ENCODE measurements around the gene ATG4A.

The ATG4A gene

GRCh38 chrX:108091264-108091877, at the start of gene ATG4A, which contains the start of gene PSMD10:
ATG4A (plus strand) TSS chrX:108091778; CDS start chrX:108091827, 49 bp downstream.
PSMD10 (minus strand) TSS chrX:108091542; CDS start chrX:108091520, 22 bp downstream.
- DNase-seq, result peak; percentile 92

- DNase-seq, result no peak
These were observed 46.9 kb upstream of the ATG4A start, which contains the start of gene VSIG1 for GRCh38 chrX:108044554-108045256. VSIG1 (plus strand) TSS chrX:108045065; CDS start chrX:108045131, 66 bp downstream.

GRCh38 chrX:108049649-108050048, 41.9 kb upstream of the ATG4A start:
- no peak for DNase-seq

- no peak for DNase-seq
These were observed 38.4 kb upstream of the ATG4A start for GRCh38 chrX:108053218-108053617.

- DNase-seq, result no peak
These were observed 36.0 kb upstream of the ATG4A start for GRCh38 chrX:108055546-108055945.

- DNase-seq, result no peak
These were observed 31.8 kb upstream of the ATG4A start for GRCh38 chrX:108059801-108060200.

- no peak for DNase-seq
These were observed 27.6 kb upstream of the ATG4A start for GRCh38 chrX:108064001-108064400.

GRCh38 chrX:108064613-108065012, 27.0 kb upstream of the ATG4A start:
- no peak for DNase-seq

GRCh38 chrX:108068121-108068520, 23.5 kb upstream of the ATG4A start:
- no peak for DNase-seq

- no peak for DNase-seq
These were observed 20.7 kb upstream of the ATG4A start for GRCh38 chrX:108070891-108071290.

GRCh38 chrX:108071578-108071977, 20.0 kb upstream of the ATG4A start:
- DNase-seq, result no peak

- no peak for DNase-seq
These were observed 18.8 kb upstream of the ATG4A start for GRCh38 chrX:108072746-108073145.

GRCh38 chrX:108081110-108081509, 10.5 kb upstream of the ATG4A start:
- DNase-seq, result no peak

- no peak for DNase-seq
These were observed 3.8 kb upstream of the ATG4A start for GRCh38 chrX:108087792-108088191.

- no peak for DNase-seq
These were observed 3.1 kb upstream of the ATG4A start for GRCh38 chrX:108088511-108088910.

GRCh38 chrX:108090491-108091263, 901 bp upstream of the ATG4A start:
- no peak for DNase-seq

GRCh38 chrX:108091878-108092291, 307 bp downstream of the ATG4A start:
- peak; percentile 22 for DNase-seq

GRCh38 chrX:108097380-108097779, 5.8 kb downstream of the ATG4A start:
- no peak for DNase-seq

- no peak for DNase-seq
These were observed 13.9 kb downstream of the ATG4A start for GRCh38 chrX:108105473-108105872.

- no peak for DNase-seq
These were observed 23.0 kb downstream of the ATG4A start for GRCh38 chrX:108114541-108114940.

- no peak for DNase-seq
These were observed 26.4 kb downstream of the ATG4A start for GRCh38 chrX:108117988-108118387.

- no peak for DNase-seq
These were observed 29.7 kb downstream of the ATG4A start for GRCh38 chrX:108121291-108121690.

- DNase-seq, result no peak
These were observed 31.2 kb downstream of the ATG4A start for GRCh38 chrX:108122748-108123147.
